Measurements from ENCODE around the gene SCD5.

SCD5 gene

GRCh38 chr4:82611982-82612381, 186.6 kb downstream of the SCD5 start:
- TF ChIP-seq CTCF (IDR thresholded peaks at IDR 0.05; ENCODE audit: low read length) (no peak), EZH2phosphoT487 (IDR thresholded peaks at IDR 0.05; ENCODE audit: low read length) (no peak), EZH2 (optimal IDR thresholded peaks at IDR 0.05; ENCODE audit: low read depth, low read length) (no peak)
- DNase-seq: no peak
- no peak overlapping the region for H3K4me3 ChIP-seq (ENCODE audit: low read length)

GRCh38 chr4:82611527-82611926, 187.1 kb downstream of the SCD5 start:
- Histone ChIP-seq H4K20me1 (ENCODE audit: insufficient read depth, low read length) (no peaks in the 10 kb centered on the region), H3F3A (ENCODE audit: insufficient read depth, low read length) (no peaks in the 10 kb centered on the region), H3K9ac (ENCODE audit: low read length) (no peak overlapping the region), H3K79me2 (ENCODE audit: low read length) (no peaks in the 10 kb centered on the region), H3K4me3 (ENCODE audit: low read length) (no peak overlapping the region), H3K27me3 (replicated peaks; ENCODE audit: insufficient read depth, low read length) (no peaks in the 10 kb centered on the region), H2AFZ (ENCODE audit: low read length) (no peak overlapping the region), H3K9me3 (replicated peaks; ENCODE audit: insufficient read depth, low read length) (no peaks in the 10 kb centered on the region), H3K36me3 (replicated peaks; ENCODE audit: insufficient read depth, low read length) (no peaks in the 10 kb centered on the region), H3K4me1 (ENCODE audit: low read length) (no peaks in the 10 kb centered on the region), H3K4me2 (ENCODE audit: low read depth, low read length) (no peak overlapping the region), H3K9me2 (replicated peaks; ENCODE audit: insufficient read depth, low read length) (no peaks in the 10 kb centered on the region), H3K27ac (ENCODE audit: low read length) (no peak overlapping the region)
- TF ChIP-seq CTCF (IDR thresholded peaks at IDR 0.05; ENCODE audit: low read length) (no peak), EZH2phosphoT487 (IDR thresholded peaks at IDR 0.05; ENCODE audit: low read length) (no peak), EZH2 (optimal IDR thresholded peaks at IDR 0.05; ENCODE audit: low read depth, low read length) (no peak)
- DNase-seq: no peak

More at GRCh38 chr4:82611982-82612381, 186.6 kb downstream of the SCD5 start:
- H3K9me3 ChIP-seq (replicated peaks; ENCODE audit: insufficient read depth, low read length): no peaks in the 10 kb centered on the region
- H3K27me3 ChIP-seq (replicated peaks; ENCODE audit: insufficient read depth, low read length): no peaks in the 10 kb centered on the region
- no peaks in the 10 kb centered on the region for H3K79me2 ChIP-seq (ENCODE audit: low read length)
- no peak overlapping the region for H2AFZ ChIP-seq (ENCODE audit: low read length)
- H3K27ac ChIP-seq (ENCODE audit: low read length): no peak overlapping the region
- no peaks in the 10 kb centered on the region for H3K36me3 ChIP-seq (replicated peaks; ENCODE audit: insufficient read depth, low read length)
- no peak overlapping the region for H3K4me2 ChIP-seq (ENCODE audit: low read depth, low read length)
- no peaks in the 10 kb centered on the region for H3K4me1 ChIP-seq (ENCODE audit: low read length)
- no peaks in the 10 kb centered on the region for H4K20me1 ChIP-seq (ENCODE audit: insufficient read depth, low read length)
- H3K9me2 ChIP-seq (replicated peaks; ENCODE audit: insufficient read depth, low read length): no peaks in the 10 kb centered on the region
- H3F3A ChIP-seq (ENCODE audit: insufficient read depth, low read length): no peaks in the 10 kb centered on the region
- H3K9ac ChIP-seq (ENCODE audit: low read length): no peak overlapping the region

GRCh38 chr4:82610041-82610440, 188.6 kb downstream of the SCD5 start:
- no peaks in the 10 kb centered on the region for H3K4me1 ChIP-seq (ENCODE audit: low read length)
- no peak overlapping the region for H3K4me2 ChIP-seq (ENCODE audit: low read depth, low read length)
- H4K20me1 ChIP-seq (ENCODE audit: insufficient read depth, low read length): no peaks in the 10 kb centered on the region
- H3F3A ChIP-seq (ENCODE audit: insufficient read depth, low read length): no peaks in the 10 kb centered on the region
- no peak for DNase-seq
- H3K9ac ChIP-seq (ENCODE audit: low read length): no peak overlapping the region
- no peaks in the 10 kb centered on the region for H3K9me3 ChIP-seq (replicated peaks; ENCODE audit: insufficient read depth, low read length)
- H3K36me3 ChIP-seq (replicated peaks; ENCODE audit: insufficient read depth, low read length): no peaks in the 10 kb centered on the region
- H3K79me2 ChIP-seq (ENCODE audit: low read length): no peaks in the 10 kb centered on the region
- H3K27me3 ChIP-seq (replicated peaks; ENCODE audit: insufficient read depth, low read length): no peaks in the 10 kb centered on the region
- no peak overlapping the region for H2AFZ ChIP-seq (ENCODE audit: low read length)
- H3K4me3 ChIP-seq (ENCODE audit: low read length): no peak overlapping the region
- H3K9me2 ChIP-seq (replicated peaks; ENCODE audit: insufficient read depth, low read length): no peaks in the 10 kb centered on the region
- H3K27ac ChIP-seq (ENCODE audit: low read length): no peak overlapping the region
- no peak for TF ChIP-seq EZH2phosphoT487 (IDR thresholded peaks at IDR 0.05; ENCODE audit: low read length)
- TF ChIP-seq EZH2 (optimal IDR thresholded peaks at IDR 0.05; ENCODE audit: low read depth, low read length): no peak
- TF ChIP-seq CTCF (IDR thresholded peaks at IDR 0.05; ENCODE audit: low read length): no peak
